ENCODE data around the gene DLG1.

DLG1 gene

GRCh38 chr3:197009532-197010019, 288.8 kb downstream of the DLG1 start:
- Histone ChIP-seq H3K36me3 (peaks cover 42% of the 10 kb centered on the region), H3K9ac (peak overlapping the region; percentile 38; the same call in 1 of the 2 replicates), H3K27ac (no peak overlapping the region), H3K9me3 (no peaks in the 10 kb centered on the region), H3K4me2 (peak overlapping the region; percentile 85), H4K20me1 (0 out of 2 replicates have a peak, but pooled peaks cover 8% of the 10 kb centered on the region), H3K4me3 (no peak overlapping the region), H3K27me3 (no peaks in the 10 kb centered on the region), H3K4me1 (peaks cover 91% of the 10 kb centered on the region)
- no peak for TF ChIP-seq Cebpa-rat (IDR thresholded peaks at IDR 0.05)

DNA sequence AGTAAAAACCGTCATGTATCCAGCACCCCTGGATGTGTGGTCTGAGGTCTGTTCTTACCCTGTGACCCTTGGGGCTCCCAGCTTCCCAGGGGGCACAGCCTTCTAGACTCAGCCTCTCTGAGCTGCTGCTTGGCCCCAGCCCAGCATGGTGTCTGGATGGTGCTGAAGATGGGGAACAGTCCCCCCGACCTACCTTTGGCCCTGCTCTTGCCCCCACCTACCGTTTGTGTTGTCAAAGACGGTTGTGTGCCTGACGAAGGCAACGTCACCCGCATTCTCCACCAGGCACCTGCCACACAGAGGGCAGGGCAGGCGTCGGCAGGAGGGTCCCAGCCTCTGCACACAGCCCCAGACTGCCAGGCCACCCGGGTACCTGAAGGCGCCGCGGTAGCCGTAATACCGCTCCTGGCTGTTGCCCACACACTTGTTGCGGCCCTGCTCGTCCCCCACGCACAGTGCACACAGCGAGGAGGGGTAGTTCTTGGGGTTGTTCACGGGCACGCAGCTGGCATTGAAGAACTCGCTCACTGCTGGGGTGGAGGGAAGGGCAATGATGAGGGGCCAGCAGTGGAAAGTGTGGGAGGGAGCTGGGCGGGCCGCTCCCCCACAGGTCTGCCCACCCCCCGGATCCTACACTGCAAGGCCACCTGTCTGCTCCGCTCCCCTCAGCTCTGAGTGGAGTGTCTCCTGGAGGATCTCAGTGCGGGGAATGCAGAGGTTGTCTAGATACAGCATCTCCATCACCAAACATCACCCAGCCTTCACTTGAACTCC, 289.8 kb downstream of the DLG1 start:
- H3K9ac ChIP-seq = no peak overlapping the region
- no peak for TF ChIP-seq Cebpa-rat (IDR thresholded peaks at IDR 0.05)
- H3K9me3 ChIP-seq = no peaks in the 10 kb centered on the region
- H3K4me2 ChIP-seq = peak overlapping the region; percentile 20
- H3K27me3 ChIP-seq = no peaks in the 10 kb centered on the region
- no peak overlapping the region for H3K27ac ChIP-seq
- peaks cover 91% of the 10 kb centered on the region for H3K4me1 ChIP-seq
- H3K36me3 ChIP-seq = peaks cover 42% of the 10 kb centered on the region
- 0 out of 2 replicates have a peak, but pooled peaks cover 8% of the 10 kb centered on the region for H4K20me1 ChIP-seq
- H3K4me3 ChIP-seq = no peak overlapping the region

DNA sequence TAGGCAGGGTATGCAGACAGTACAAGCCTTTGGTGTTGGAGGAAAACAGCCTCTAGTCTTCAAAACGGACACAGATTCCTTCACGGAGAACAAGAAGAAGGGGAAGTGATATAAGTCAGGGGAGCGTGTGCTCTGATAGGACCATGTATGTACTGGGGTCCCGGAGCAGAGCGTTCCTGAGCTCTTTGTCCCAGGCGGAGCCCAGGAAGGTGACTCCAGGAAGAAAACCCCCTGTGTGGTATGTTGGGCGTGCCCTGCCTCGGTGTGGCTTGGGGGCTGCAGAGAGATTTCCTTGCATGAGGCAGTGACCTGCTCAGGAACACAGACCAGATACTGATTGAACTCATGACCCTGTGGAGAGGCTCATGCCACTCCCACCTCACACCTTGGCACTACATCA, 290.5 kb downstream of the DLG1 start:
- Histone ChIP-seq H3K27ac (no peak overlapping the region), H3K9me3 (no peaks in the 10 kb centered on the region), H3K4me1 (peaks cover 88% of the 10 kb centered on the region), H3K27me3 (no peaks in the 10 kb centered on the region), H3K9ac (no peak overlapping the region), H3K36me3 (peaks cover 42% of the 10 kb centered on the region), H3K4me3 (no peak overlapping the region), H4K20me1 (0 out of 2 replicates have a peak, but pooled peaks cover 8% of the 10 kb centered on the region), H3K4me2 (no peak overlapping the region)
- TF ChIP-seq Cebpa-rat (IDR thresholded peaks at IDR 0.05) = no peak

- H3K4me3 ChIP-seq = no peak overlapping the region
- H3K9ac ChIP-seq = no peak overlapping the region
- no peak overlapping the region for H3K27ac ChIP-seq
Measured at GRCh38 chr3:197007296-197007940, 291.0 kb downstream of the DLG1 start.

DNA sequence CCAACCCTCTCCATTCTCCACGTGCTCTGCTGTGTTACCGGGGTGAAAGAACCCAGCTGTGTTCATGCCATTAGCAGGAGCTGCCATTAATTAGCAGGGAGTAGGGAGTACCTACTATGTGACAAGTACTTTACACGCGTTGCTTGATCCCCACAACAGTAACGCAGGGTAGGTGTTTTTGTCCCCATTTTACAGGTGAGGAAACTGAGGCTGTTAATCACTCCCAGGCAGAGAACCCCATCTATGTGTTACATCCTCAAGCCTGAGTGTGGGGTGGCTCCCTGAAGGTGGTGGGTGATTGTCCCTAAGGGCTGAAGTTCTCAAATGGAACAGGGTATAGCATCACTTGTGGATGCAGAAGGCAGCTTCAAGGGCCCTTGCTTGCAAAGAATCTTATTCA, 291.6 kb downstream of the DLG1 start:
- Histone ChIP-seq H3K27ac (no peak overlapping the region), H3K9me3 (no peaks in the 10 kb centered on the region), H3K36me3 (peaks cover 32% of the 10 kb centered on the region), H3K9ac (no peak overlapping the region), H3K4me3 (no peak overlapping the region), H4K20me1 (0 out of 2 replicates have a peak, but pooled peaks cover 8% of the 10 kb centered on the region), H3K4me1 (peaks cover 85% of the 10 kb centered on the region), H3K4me2 (no peak overlapping the region), H3K27me3 (no peaks in the 10 kb centered on the region)
- no peak for TF ChIP-seq Cebpa-rat (IDR thresholded peaks at IDR 0.05)

More at GRCh38 chr3:197007296-197007940, 291.0 kb downstream of the DLG1 start:
- Histone ChIP-seq H3K4me1 (peaks cover 85% of the 10 kb centered on the region), H4K20me1 (0 out of 2 replicates have a peak, but pooled peaks cover 8% of the 10 kb centered on the region), H3K4me2 (no peak overlapping the region), H3K36me3 (peaks cover 38% of the 10 kb centered on the region), H3K27me3 (no peaks in the 10 kb centered on the region), H3K9me3 (no peaks in the 10 kb centered on the region)
- TF ChIP-seq Cebpa-rat (IDR thresholded peaks at IDR 0.05) = no peak

DNA sequence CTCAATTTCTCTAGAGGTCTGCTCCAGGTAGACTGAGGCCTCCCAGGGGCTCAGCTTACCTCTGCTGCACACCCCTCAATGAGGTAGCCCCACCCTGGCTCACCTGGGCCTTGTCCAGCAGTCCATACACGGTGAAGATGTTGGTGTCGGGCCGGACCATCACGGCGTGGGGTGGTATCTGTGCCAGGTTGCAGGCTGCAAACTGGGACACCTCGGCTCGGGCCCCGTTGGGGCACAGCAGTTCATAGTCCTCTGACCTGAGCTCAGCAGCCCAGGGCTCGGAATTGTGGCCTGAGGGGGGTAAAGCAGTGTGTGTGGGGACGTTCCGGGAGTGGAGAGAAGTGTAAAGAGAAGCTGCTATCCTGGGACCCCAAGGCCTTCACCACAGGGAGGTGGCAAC, 292.0 kb downstream of the DLG1 start:
- no peak overlapping the region for H3K27ac ChIP-seq
- peaks cover 28% of the 10 kb centered on the region for H3K36me3 ChIP-seq
- H4K20me1 ChIP-seq = 0 out of 2 replicates have a peak, but pooled peaks cover 8% of the 10 kb centered on the region
- H3K4me3 ChIP-seq = no peak overlapping the region
- no peak for TF ChIP-seq Cebpa-rat (IDR thresholded peaks at IDR 0.05)
- no peaks in the 10 kb centered on the region for H3K9me3 ChIP-seq
- H3K4me2 ChIP-seq = no peak overlapping the region; the same call in 1 of the 2 replicates
- peaks cover 85% of the 10 kb centered on the region for H3K4me1 ChIP-seq
- H3K27me3 ChIP-seq = no peaks in the 10 kb centered on the region
- no peak overlapping the region for H3K9ac ChIP-seq

DNA sequence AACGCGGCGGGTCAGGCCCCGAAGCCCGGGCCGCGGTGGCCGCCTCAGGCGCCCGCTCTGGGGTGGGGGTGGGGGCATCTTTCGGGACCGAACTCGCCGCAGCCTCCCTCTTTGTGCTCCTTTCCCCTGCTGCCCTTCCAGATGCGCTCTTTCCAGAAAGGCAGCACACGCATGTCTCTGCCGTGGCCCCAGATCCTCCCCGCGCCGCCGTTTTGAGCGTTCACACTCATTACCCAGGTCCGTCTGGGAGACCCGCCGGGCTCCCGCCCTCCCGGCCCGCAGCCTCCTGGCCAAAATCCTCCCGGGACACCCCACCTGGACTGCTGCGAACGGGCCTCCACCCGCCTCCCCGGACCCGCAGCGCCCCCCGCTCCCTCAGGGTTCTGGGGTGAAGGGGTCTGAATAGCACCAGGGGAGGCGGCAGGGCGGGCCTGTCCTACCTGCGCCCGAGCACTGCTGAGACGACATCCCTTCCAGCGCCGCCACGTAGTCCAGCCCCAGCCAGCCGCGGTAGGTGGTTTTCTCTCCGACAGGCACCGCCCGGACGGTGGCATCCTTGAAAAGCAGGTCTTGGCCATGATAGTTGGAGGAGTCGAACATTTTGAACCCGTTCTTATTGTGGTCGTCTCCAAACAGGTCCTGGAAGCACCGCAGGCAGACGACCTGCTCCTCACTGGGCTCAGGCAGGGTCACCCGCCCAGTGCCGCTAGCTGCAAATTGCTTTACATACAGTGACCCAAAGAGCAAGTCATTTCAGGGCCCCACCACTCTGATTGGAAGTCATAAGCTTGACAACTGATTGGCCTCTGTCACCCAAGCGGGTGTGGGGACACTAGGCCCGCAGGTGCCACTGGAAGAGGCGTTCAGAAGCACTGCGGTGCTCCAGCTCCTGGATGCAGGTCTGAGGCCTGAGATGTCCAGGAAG, 294.7 kb downstream of the DLG1 start:
- Histone ChIP-seq H3K4me3 (peak overlapping the region; percentile 65), H3K27ac (peak overlapping the region; percentile 84)

DNA sequence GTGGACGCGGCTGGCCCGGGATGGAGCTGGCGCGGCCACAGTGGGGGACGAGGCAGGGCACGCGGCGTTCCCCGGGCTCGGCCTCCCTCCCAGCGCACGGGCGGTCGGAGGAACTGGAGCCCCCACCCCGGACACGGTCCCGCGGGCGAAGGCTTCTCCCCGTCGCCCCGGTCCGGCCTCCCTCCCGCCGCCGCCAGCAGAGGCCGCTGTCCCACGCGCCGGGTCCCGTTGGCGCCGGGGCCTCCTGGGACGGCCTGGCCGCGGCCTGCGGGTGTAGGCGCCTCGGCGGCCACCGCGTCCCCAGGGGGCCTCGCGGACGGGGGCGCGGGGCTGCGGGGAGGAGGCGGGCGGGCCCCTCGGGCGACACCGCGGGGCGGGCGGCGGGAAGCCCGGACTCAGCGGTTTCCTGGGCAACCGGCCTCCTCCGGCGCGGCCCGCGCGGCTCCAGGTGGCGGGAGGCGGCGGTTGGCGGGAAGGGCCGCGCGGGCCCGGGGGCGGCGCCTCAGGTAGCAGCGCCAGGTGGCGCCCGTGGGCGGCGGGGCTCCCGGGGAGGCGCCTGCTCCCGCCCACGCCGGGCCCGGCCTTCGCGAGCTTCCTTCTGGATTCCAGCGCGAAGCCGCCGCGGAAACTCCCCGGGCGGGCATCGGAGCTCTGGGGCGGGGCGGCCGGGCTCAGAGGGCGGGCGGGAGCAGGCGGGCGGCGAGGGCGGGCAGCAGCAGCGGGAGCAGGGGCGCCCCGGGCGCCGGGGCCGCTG, 295.5 kb downstream of the DLG1 start:
- H3K4me1 ChIP-seq = peaks cover 53% of the 10 kb centered on the region
- H3K27ac ChIP-seq = peak overlapping the region; percentile 84
- H3K27me3 ChIP-seq = no peaks in the 10 kb centered on the region
- H3K36me3 ChIP-seq = peaks cover 18% of the 10 kb centered on the region
- no peak for TF ChIP-seq Cebpa-rat (IDR thresholded peaks at IDR 0.05)
- peak overlapping the region; percentile 71 for H3K9ac ChIP-seq
- no peaks in the 10 kb centered on the region for H3K9me3 ChIP-seq
- H3K4me3 ChIP-seq = peak overlapping the region; percentile 65
- H3K4me2 ChIP-seq = peak overlapping the region; percentile 93
- H4K20me1 ChIP-seq = no peaks in the 10 kb centered on the region

More for the DNA sequence above, 294.7 kb downstream of the DLG1 start:
- TF ChIP-seq Cebpa-rat (IDR thresholded peaks at IDR 0.05) = no peak
- H4K20me1 ChIP-seq = no peaks in the 10 kb centered on the region
- H3K9me3 ChIP-seq = no peaks in the 10 kb centered on the region
- H3K4me1 ChIP-seq = peaks cover 61% of the 10 kb centered on the region
- H3K36me3 ChIP-seq = peaks cover 27% of the 10 kb centered on the region
- peak overlapping the region; percentile 93 for H3K4me2 ChIP-seq
- H3K27me3 ChIP-seq = no peaks in the 10 kb centered on the region
- H3K9ac ChIP-seq = peak overlapping the region; percentile 71

Measured in BLaER1 (cell line).